CMK (cell line): ENCODE measurements around the gene CHD8.
A peak's percentile ranks its signal among the peaks of the same experiment; 100 is the strongest.
"Not testable (repeated sequence)": the region's sequence is repeated elsewhere in the genome, so short reads cannot be mapped to it uniquely, and the experiment has no call there.

Experiments
- DNase-seq: peaks from one replicate; pipeline ENCODE4 v3.0.0-alpha.2; 2010; ENCODE audit warnings: low read depth

CHD8 gene, protein sequence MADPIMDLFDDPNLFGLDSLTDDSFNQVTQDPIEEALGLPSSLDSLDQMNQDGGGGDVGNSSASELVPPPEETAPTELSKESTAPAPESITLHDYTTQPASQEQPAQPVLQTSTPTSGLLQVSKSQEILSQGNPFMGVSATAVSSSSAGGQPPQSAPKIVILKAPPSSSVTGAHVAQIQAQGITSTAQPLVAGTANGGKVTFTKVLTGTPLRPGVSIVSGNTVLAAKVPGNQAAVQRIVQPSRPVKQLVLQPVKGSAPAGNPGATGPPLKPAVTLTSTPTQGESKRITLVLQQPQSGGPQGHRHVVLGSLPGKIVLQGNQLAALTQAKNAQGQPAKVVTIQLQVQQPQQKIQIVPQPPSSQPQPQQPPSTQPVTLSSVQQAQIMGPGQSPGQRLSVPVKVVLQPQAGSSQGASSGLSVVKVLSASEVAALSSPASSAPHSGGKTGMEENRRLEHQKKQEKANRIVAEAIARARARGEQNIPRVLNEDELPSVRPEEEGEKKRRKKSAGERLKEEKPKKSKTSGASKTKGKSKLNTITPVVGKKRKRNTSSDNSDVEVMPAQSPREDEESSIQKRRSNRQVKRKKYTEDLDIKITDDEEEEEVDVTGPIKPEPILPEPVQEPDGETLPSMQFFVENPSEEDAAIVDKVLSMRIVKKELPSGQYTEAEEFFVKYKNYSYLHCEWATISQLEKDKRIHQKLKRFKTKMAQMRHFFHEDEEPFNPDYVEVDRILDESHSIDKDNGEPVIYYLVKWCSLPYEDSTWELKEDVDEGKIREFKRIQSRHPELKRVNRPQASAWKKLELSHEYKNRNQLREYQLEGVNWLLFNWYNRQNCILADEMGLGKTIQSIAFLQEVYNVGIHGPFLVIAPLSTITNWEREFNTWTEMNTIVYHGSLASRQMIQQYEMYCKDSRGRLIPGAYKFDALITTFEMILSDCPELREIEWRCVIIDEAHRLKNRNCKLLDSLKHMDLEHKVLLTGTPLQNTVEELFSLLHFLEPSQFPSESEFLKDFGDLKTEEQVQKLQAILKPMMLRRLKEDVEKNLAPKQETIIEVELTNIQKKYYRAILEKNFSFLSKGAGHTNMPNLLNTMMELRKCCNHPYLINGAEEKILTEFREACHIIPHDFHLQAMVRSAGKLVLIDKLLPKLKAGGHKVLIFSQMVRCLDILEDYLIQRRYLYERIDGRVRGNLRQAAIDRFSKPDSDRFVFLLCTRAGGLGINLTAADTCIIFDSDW (N-terminal part only)

GRCh38 chr14:21455912-21456667 is at the start of gene CHD8:
Gene CHD8, minus strand, starts transcription at chr14:21456123. Its CDS starts 24,480 bp downstream, at chr14:21431643.
- peak; percentile 99 for DNase-seq

DNA sequence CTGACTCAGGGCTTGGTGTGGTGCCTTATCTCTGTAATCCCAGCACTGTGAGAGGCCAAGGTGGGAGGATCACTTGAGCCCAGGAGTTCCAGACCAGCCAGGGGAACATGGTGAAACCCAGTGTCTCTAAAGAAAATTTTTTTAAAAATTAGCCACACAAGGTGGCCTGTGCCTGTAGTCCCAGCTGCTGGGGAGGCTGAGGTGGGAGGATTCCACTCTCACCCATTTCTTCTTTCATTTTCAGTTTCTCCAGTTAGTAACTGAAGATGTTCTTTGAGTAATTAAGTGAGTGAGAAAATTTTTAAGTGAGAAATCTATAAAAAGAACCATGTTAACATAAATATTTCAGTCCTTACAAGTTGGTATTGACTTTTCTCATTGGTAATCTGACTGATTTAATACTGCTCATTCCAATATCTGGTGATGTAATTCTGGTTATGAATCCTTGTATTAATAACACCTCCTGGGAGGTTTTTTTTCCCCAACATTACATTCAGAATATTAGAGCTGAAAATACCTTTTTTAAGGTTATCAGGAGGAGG is 49.2 kb upstream of the CHD8 start:
- no peak for DNase-seq

DNA sequence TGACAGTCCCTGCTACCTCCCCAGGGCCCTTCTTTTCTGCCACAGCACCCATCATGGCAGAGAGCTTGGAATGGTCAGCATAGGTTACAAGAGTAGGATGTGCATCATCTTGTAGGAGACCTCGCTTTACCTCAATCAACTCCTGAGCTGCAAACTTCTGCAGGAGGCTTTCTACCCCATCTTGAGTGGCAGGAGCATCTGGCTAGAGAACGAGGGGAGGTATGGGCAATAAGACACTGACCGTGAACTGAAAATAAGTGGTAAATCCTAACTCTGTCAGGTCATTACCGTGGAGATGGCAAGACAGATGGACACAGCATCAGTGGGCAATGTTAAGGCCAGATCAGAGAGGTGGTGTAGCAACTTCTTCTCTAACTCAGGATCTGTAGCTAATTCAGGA is 47.5 kb upstream of the CHD8 start:
- no peak for DNase-seq

DNA sequence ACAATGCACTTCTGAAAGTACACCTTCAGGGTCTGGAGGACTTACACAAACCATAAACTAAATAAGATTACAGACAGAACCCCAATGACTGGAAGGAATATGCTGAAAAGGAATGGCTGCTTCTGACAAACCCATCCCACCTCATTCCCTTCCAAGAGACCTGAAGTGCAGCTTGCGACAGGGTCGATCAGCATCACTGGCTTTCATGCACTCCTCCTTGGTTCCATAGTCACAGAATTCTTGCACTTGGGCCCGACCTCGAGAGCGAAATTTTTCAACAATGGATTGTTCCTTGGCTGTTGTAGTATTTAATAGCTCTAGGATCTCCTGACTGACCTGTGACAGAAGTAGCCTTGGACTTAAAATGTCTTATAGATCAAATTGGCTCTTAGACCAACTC is 45.6 kb upstream of the CHD8 start:
- no peak for DNase-seq

DNA sequence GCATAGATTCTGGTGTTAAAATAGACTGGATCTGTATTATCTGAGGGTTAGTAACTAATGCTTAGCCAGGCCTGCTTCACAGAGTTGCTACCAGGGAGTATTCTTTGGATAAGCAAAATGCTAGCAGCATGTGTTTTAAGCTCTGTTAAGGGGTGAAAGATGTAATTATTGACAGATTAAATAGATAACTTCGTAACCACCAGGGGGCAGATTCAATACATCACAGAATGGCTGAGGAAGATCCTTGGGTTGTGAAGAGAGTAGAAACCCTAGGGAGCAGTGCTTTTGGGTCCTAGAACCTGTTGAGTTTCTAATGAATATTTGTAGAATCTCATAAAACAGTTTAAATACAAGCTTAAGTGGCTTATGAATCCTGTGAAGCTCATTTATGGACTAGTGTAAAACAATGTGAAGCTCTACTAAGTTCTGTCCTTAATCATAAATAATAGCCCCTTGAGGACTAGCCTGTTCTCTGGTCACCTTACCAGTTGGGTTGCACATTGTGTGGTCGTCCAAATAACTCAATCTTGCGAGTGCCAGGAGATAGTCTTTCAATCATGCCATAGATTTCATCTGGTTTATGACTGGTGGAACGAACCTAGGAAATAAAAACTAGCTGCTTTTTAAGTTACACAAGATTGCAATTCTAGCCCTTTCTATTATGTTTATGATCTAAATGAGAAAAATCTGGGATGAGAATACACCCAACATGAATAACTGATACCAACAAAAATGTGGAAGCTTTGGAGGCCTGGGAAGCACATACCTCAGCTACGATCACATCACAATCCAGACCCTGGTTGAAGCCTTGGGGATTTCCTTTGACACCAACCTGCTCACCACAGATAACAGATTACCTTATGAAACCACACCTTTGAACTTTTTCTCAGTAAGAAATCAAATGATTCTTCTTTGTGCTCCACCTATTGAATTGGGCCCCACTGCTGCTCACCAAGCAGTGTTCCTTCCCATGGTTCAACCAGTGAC is 42.9 kb upstream of the CHD8 start:
- DNase-seq, result peak; percentile 17

DNA sequence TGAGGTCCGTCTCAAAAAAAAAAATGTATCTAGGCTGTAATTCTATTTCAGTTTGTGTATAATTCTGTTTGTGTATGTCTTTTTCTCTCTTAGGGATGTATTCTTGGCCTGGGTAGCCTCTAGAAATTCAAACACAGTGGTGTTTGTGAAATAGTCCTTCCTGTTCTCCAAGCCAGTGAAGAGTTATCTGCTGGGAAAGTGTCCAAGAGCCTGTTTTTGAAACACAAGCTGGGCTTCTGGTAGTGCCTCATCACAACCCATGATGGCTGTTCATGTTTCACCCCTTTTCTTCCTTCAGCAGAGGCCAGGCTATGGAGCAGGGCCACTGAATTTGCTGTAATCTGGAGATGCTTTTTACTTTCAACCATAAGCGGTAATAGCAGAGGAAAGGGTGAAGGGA is 40.5 kb upstream of the CHD8 start:
- DNase-seq, result no peak

DNA sequence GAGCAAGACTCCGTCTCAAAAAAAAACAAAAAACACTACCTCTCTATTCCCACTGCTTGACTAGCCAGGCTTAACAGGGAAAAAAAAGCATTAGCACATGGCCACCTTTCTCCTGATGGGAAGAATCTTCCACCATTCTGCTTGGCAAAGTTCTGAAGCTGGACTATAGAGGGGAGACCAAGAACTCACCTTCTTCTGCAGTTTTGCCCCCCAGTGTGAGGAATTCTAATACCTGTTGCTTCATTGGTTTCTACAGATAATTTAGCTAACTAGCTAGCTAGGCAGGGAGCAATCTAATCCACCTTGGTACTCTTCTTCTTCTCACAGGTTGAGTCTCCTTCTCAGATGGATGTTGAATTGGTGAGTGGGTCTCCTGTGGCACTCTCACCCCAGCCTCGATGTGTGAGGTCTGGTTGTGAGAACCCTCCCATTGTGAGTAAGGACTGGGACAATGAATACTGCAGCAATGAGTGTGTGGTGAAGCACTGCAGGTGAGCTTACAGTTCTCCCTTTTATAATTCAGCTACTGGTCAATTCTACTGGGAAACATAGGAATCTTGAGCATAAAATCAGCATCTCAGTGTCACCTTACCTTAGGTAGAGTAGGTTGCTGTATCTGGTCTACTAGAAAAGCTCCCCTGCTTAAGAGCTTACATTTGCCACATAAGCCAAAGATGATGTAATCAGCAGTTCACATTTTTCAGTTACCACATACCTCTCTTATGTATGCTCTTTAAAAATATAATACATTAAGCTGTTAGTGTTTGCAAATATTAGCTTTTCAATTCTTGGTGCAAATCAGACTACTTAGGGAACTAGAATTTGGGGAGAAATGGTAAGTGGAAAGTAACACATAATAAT is 39.2 kb upstream of the CHD8 start:
- no peak for DNase-seq

- DNase-seq, result no peak
These were observed 30.7 kb upstream of the CHD8 start for GRCh38 chr14:21486640-21487087.

DNA sequence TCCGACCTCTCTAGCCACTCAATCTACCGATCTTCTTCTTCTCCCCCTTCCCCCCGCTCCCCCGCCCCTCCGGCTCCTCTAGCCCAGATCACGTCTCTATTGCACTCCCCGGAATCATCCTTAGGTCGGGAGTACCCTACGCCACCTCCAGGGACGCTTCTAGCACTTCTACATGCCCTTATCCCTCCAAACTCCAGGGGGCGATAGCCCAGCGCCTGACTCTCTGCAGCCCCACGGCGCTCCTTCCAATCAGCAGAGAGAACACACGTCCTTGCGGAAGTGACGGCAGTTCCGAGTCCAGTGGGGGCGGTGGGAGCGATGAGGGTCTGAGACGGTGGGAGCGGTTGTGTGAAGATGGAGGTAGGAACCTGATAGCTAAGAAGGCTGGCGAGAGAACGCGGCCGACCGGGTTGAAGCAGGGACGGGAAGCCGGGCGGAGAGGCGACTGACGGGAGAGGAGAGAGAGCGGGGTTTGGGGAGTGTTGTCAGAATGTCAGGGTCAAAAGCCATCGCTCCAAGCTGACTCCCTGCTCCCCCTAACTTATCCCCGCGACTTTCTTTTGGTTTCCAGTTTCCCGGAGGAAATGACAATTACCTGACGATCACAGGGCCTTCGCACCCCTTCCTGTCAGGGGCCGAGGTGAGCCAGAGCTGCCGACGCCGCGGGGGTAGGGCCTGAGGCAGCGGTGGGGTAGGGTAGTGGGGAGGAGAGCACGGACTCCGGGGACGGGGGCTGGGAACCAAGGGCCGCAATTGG is 21.2 kb upstream of the CHD8 start, which contains the start of the genes RAB2B and TOX4:
TSS of gene RAB2B (minus strand) at position 35 of the 757 bp plus-strand sequence. CDS start 87 bp downstream, outside the sequence.
TSS of gene TOX4 (plus strand) at position 271 of the 757 bp plus-strand sequence. CDS start at position 355, 84 bp downstream.
- DNase-seq, result peak; percentile 92

- DNase-seq, result peak; percentile 24
These were observed 20.6 kb upstream of the CHD8 start for GRCh38 chr14:21476523-21476924.

DNA sequence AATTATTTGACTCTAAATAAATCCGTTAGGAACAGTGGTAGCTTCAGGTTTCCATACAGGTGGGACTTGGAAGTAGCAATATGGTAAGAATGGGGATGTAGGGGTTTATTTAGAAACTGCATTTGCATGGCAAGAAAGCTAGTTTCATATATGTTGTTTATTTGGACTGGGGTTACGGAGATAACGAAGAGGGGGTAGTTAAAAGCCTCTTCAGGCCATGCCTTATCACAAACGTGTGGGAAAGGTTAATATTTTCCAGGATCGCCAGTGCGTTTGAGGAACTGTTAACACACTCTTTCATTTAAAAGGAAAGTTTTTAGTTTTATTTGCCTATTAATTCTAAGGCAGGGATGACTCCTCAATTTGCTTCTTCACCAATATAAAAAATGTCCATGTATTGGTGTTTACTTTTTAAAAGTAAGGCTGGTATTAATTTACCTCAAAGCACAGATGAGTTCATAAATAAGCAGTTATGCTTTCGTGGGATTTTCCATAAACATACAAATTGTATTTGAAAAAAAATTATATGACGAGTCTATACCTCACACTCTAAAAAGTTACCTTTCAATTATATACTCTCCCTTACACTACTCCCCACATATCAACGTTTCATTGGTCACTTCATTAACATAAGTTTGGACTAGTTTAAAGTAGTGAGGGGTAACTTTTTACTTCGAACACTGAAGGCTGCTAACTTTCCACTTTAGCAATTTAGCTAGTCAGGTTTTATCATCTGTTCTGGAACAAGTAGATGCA is 20.0 kb upstream of the CHD8 start:
- no peak for DNase-seq

DNA sequence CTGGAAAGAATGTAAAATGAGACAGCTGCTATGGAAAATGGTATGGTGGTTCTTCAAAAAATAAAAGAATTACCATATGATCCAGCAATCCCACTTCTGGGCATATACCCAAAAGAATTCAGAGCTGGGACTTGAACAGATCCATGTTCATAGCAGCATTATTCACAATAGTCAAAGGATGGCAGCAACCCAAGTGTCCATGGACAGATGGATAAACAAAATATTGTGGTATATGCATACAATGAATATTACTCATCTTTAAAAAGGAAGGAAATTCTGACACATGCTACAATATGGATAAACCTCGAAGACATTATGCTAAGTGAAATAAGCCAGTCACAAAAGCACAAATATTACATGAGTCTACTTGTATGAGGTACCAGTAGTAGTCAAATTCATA is 11.7 kb upstream of the CHD8 start:
- DNase-seq, result no peak

- DNase-seq, result no peak
These were observed 371 bp downstream of the CHD8 start for GRCh38 chr14:21455592-21455911.

GRCh38 chr14:21454843-21455544 is 929 bp downstream of the CHD8 start:
- no peak for DNase-seq

- DNase-seq, result no peak
These were observed 6.1 kb downstream of the CHD8 start for GRCh38 chr14:21449899-21450216.

DNA sequence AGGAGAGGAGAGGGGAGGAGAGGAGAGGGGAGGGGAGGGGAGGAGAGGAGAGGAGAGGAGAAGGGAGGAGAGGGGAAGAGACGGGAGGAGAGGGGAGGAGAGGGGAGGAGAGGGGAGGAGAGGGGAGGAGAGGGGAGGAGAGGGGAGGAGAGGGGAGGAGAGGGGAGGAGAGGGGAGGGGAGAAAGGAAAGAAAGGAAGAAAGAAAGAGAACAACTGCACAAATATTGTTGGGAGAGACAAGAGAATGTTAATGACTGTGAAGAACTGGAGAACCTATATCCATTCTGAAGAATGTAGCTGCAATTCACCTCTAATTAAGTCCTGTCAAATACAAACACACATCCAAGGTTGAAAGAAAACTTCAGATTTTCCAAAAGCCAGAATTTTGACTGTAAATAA is 13.3 kb downstream of the CHD8 start:
- DNase-seq, result not testable (repeated sequence)

DNA sequence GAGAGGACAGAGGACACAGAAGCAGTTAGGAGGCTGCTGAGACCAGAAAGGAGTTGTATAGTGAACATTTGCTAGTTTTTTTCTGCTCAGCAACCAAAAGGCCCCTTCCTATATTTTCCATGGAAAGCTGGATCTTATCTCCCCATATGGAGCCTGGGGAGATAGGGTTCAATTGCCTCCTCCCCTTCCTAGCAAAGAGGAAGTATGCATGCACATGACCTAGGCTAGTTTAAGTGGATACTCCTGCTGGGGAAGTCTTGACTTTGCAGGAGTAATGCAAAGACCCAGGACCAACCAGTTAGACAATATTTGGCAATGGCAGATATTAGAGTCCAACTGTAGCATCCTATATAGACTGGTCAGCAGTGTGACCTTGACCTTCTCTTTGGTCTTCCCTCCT is 15.1 kb downstream of the CHD8 start:
- peak; percentile 45 for DNase-seq
